Osteocyte (in vitro differentiated cells): ENCODE results near the gene AEBP2. TPM values are rescaled to one million over a fixed set of nuclear protein-coding genes. Genes with fewer than 3 reads are reported as not detected.

ENCODE experiments used
- DNase-seq: peaks from one replicate; pipeline ENCODE4 v3.0.0; 2021; ENCODE audit warnings: mixed read lengths; ENCODE audit not compliant: unreplicated experiment; ENCODE audit errors: extremely low spot score
- H3K27ac Mint-ChIP-seq: one replicate; pipeline ENCODE4 v1.8.0; 2021; ENCODE audit warnings: mild to moderate bottlenecking, mixed read lengths; ENCODE audit not compliant: unreplicated experiment
- H3K27me3 Mint-ChIP-seq: one replicate; pipeline ENCODE4 v1.8.0; 2021; ENCODE audit warnings: mixed read lengths; ENCODE audit not compliant: unreplicated experiment
- H3K36me3 Mint-ChIP-seq: one replicate; pipeline ENCODE4 v1.8.0; 2021; ENCODE audit warnings: mixed read lengths; ENCODE audit not compliant: unreplicated experiment
- H3K4me1 Mint-ChIP-seq: one replicate; pipeline ENCODE4 v1.8.0; 2021; ENCODE audit warnings: mixed read lengths; ENCODE audit not compliant: unreplicated experiment
- H3K4me3 Mint-ChIP-seq: one replicate; pipeline ENCODE4 v1.8.0; 2021; ENCODE audit warnings: mild to moderate bottlenecking, moderate library complexity, mixed read lengths; ENCODE audit not compliant: unreplicated experiment
- H3K9me3 Mint-ChIP-seq: one replicate; pipeline ENCODE4 v1.8.0; 2021; ENCODE audit warnings: mixed read lengths; ENCODE audit not compliant: unreplicated experiment
- CTCF ChIP-seq: fragments of 200-600 bp; sonication (generic); IDR thresholded peaks from 2 replicates; pipeline ENCODE4 v1.5.0; 2021; ENCODE audit warnings: antibody characterized with exemption, mild to moderate bottlenecking, moderate library complexity
- total RNA-seq: library from RNA; stranded (reverse); gene quantifications from 2 replicates; pipeline ENCODE4 v1.2.1, GENCODE V29; 2021

Gene AEBP2
- total RNA-seq, 1 donor from 2014 or later: 33.5 TPM

- no peak for TF ChIP-seq CTCF
- Mint-ChIP-seq H3K4me3 (no peak overlapping the region), H3K36me3 (no peaks in the 10 kb centered on the region), H3K27me3 (no peaks in the 10 kb centered on the region), H3K27ac (peak overlapping the region; percentile 95), H3K4me1 (peaks cover 13% of the 10 kb centered on the region), H3K9me3 (no peaks in the 10 kb centered on the region)
- DNase-seq: no peak
These were observed 8.3 kb upstream of the AEBP2 start for GRCh38 chr12:19430988-19431387.

GRCh38 chr12:19431407-19432308, 7.6 kb upstream of the AEBP2 start:
- no peak overlapping the region for H3K4me3 Mint-ChIP-seq
- peak overlapping the region; percentile 95 for H3K27ac Mint-ChIP-seq
- H3K27me3 Mint-ChIP-seq: no peaks in the 10 kb centered on the region
- H3K4me1 Mint-ChIP-seq: peaks cover 13% of the 10 kb centered on the region
- TF ChIP-seq CTCF: no peak
- H3K36me3 Mint-ChIP-seq: no peaks in the 10 kb centered on the region
- no peak for DNase-seq
- no peaks in the 10 kb centered on the region for H3K9me3 Mint-ChIP-seq

- H3K4me3 Mint-ChIP-seq: no peak overlapping the region
- H3K27me3 Mint-ChIP-seq: no peaks in the 10 kb centered on the region
- H3K4me1 Mint-ChIP-seq: peaks cover 13% of the 10 kb centered on the region
- TF ChIP-seq CTCF: no peak
- no peaks in the 10 kb centered on the region for H3K36me3 Mint-ChIP-seq
- H3K9me3 Mint-ChIP-seq: no peaks in the 10 kb centered on the region
- H3K27ac Mint-ChIP-seq: peak overlapping the region; percentile 95
- no peak for DNase-seq
These were observed 6.8 kb upstream of the AEBP2 start for GRCh38 chr12:19432309-19433170.

- no peak for TF ChIP-seq CTCF
- no peak overlapping the region for H3K4me3 Mint-ChIP-seq
- no peak overlapping the region for H3K27ac Mint-ChIP-seq
- H3K9me3 Mint-ChIP-seq: no peaks in the 10 kb centered on the region
- no peaks in the 10 kb centered on the region for H3K27me3 Mint-ChIP-seq
- DNase-seq: no peak
- H3K36me3 Mint-ChIP-seq: no peaks in the 10 kb centered on the region
- H3K4me1 Mint-ChIP-seq: peaks cover 17% of the 10 kb centered on the region
These were observed 4.8 kb upstream of the AEBP2 start for GRCh38 chr12:19434538-19434937.
